ENCODE results near the gene GFRA1. TPM values are rescaled to one million over a fixed set of nuclear protein-coding genes. Genes with fewer than 3 reads are reported as not detected.

GFRA1 gene
- total and polyA plus RNA-seq, 10 donors: 0.52 to 36.5 (median 4.5) TPM

GRCh38 chr10:116014326-116014725 is 258.7 kb downstream of the GFRA1 start:
- TF ChIP-seq, protein P1, sequence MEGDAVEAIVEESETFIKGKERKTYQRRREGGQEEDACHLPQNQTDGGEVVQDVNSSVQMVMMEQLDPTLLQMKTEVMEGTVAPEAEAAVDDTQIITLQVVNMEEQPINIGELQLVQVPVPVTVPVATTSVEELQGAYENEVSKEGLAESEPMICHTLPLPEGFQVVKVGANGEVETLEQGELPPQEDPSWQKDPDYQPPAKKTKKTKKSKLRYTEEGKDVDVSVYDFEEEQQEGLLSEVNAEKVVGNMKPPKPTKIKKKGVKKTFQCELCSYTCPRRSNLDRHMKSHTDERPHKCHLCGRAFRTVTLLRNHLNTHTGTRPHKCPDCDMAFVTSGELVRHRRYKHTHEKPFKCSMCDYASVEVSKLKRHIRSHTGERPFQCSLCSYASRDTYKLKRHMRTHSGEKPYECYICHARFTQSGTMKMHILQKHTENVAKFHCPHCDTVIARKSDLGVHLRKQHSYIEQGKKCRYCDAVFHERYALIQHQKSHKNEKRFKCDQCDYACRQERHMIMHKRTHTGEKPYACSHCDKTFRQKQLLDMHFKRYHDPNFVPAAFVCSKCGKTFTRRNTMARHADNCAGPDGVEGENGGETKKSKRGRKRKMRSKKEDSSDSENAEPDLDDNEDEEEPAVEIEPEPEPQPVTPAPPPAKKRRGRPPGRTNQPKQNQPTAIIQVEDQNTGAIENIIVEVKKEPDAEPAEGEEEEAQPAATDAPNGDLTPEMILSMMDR (IDR thresholded peaks at IDR 0.05 in 8 of 11, conservative IDR thresholded peaks at IDR 0.05 in 3 of 11): no peak
- TF ChIP-seq POLR2A (IDR thresholded peaks at IDR 0.05) (no peak), POLR2AphosphoS5 (IDR thresholded peaks at IDR 0.05) (no peak)
- Histone ChIP-seq H3K4me1 (no peaks in the 10 kb centered on the region), H3K4me3 (no peak overlapping the region), H3K27me3 (replicated peaks in 1 of 7) (no peaks in the 10 kb centered on the region), H3K9me3 (peaks cover 0 to 7% (median 0%) of the 10 kb centered on the region in 8 donors), H3K27ac (no peak overlapping the region), H3K36me3 (no peaks in the 10 kb centered on the region)
- intact Hi-C loops (cut with DNase I; ENCODE audit: low total_unique reads): no loop called here
- 76 to 95% (median 81%) methylated on average over 2 of the region's 2 CpGs for WGBS, 5 donors
- no peak for DNase-seq

DNA sequence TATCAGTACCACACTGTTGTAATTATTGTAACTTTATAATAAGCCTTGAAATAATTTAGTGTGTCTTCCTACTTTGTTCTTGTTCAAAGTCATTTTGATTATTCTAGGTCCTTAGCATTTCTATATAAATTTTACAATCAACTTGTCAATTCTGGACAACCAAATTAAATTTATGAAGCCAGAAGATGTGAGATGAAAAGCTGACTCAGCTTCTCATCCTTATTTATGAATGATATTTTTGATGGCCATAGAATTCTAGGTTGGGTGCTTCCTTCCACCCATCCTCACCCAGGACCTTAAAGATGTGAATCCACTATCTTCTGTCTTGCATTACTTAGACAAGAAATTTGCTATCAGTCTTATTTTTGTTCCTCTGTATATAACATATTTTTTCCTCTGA is 261.1 kb downstream of the GFRA1 start:
- Histone ChIP-seq H3K4me3 (no peak overlapping the region), H3K27ac (no peak overlapping the region), H3K27me3 (replicated peaks in 1 of 7) (no peaks in the 10 kb centered on the region), H3K4me1 (no peaks in the 10 kb centered on the region), H3K36me3 (no peaks in the 10 kb centered on the region), H3K9me3 (peaks cover 0 to 7% (median 0%) of the 10 kb centered on the region in 8 donors)
- intact Hi-C loops (cut with DNase I; ENCODE audit: low total_unique reads): no loop called here
- TF ChIP-seq POLR2AphosphoS5 (IDR thresholded peaks at IDR 0.05) (no peak), POLR2A (IDR thresholded peaks at IDR 0.05) (no peak)
- TF ChIP-seq, protein P1 (IDR thresholded peaks at IDR 0.05 in 8 of 11, conservative IDR thresholded peaks at IDR 0.05 in 3 of 11): no peak
- DNase-seq: no peak

DNA sequence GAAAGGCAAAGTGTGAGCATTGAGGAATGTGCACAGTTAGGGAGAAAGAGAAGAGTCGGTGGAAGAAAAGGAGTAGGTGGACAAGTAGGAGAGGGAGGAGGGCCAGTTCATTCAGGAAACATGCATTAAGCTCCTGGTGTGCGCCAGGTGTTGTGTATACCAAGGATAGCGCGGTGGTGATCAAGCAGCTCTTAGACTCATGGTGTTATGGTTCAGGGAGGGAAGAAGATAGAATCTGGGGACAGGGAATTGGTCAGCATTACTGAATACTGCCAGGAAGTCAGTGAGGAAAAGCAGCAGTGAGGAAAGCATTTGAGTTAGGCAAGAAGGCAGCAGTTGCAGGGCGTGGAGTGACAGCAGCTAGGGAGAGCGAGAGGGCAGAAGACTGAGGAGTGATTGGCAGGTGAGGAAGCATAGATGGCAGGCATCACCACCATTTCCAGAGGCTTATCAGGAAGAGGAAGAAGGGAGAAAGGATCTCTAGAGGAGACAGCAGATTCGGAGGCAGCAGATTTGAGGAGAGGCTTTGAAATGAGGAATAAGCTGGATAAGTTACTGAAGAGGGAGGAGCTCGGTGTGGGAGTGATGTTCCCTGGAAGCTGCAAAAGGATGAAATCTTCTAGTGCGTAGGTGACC is 265.6 kb downstream of the GFRA1 start:
- no peaks in the 10 kb centered on the region for H3K27me3 ChIP-seq (replicated peaks in 1 of 7)
- H3K36me3 ChIP-seq: no peaks in the 10 kb centered on the region
- H3K4me3 ChIP-seq: no peak overlapping the region
- intact Hi-C loops (cut with DNase I; ENCODE audit: low total_unique reads): no loop called here
- 69 to 76% (median 73%) methylated on average over 9 of the region's 9 CpGs for WGBS, 5 donors
- no peaks in the 10 kb centered on the region for H3K4me1 ChIP-seq
- TF ChIP-seq, protein P1 (IDR thresholded peaks at IDR 0.05 in 8 of 11, conservative IDR thresholded peaks at IDR 0.05 in 3 of 11): no peak
- TF ChIP-seq POLR2A (IDR thresholded peaks at IDR 0.05): no peak
- no peak for TF ChIP-seq POLR2AphosphoS5 (IDR thresholded peaks at IDR 0.05)
- H3K9me3 ChIP-seq: no peaks in the 10 kb centered on the region
- H3K27ac ChIP-seq: no peak overlapping the region
- DNase-seq: no peak

Other genes starting within 250 kb of the GFRA1 start
- gene CCDC172, start 51.2 kb upstream of the GFRA1 start, total RNA-seq: not detected
- gene CCDC172, start 51.2 kb upstream of the GFRA1 start, polyA plus RNA-seq: not detected
- not detected for gene PNLIPRP3, start 154.6 kb upstream of the GFRA1 start, total RNA-seq
- gene PNLIPRP3, start 154.6 kb upstream of the GFRA1 start, polyA plus RNA-seq: not detected

All from spleen (tissue), 11 donors.